ENCODE measurements around the gene ECE2. TPM values are rescaled to one million over a fixed set of nuclear protein-coding genes. Genes with fewer than 3 reads are reported as not detected.

Gene ECE2
- total and polyA plus RNA-seq, 10 of the 15 experiments (the other 5 are each of a cell fraction or from before 2014, with no cell fraction given), result not detected

DNA sequence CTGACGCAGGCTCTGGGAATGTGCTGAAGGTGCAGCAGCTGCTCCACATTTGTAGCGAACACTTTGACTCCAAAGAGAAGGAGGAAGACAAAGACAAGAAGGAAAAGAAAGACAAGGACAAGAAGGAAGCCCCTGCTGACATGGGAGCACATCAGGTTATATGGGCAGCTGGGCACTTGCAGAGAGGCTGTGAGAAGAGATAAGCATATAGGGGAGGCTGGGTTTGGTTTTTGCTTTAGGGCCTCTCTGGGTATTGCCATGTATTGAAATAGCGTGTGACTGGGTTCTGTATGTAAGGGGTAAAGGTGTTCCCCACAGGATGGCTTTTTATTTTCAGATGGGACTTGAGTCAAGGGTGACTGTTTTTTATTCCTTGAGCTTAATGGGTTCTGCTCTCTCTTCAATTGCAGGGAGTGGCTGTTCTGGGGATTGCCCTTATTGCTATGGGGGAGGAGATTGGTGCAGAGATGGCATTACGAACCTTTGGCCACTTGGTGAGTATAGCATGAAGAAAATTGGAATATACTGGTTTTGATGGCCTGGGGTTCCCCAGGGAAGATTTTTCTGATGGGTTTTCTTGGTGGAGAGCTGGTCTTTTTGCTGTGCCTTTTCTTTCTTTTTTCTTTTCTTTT lies 30.6 kb downstream of the ECE2 start (continued):
- TF ChIP-seq, protein P1, sequence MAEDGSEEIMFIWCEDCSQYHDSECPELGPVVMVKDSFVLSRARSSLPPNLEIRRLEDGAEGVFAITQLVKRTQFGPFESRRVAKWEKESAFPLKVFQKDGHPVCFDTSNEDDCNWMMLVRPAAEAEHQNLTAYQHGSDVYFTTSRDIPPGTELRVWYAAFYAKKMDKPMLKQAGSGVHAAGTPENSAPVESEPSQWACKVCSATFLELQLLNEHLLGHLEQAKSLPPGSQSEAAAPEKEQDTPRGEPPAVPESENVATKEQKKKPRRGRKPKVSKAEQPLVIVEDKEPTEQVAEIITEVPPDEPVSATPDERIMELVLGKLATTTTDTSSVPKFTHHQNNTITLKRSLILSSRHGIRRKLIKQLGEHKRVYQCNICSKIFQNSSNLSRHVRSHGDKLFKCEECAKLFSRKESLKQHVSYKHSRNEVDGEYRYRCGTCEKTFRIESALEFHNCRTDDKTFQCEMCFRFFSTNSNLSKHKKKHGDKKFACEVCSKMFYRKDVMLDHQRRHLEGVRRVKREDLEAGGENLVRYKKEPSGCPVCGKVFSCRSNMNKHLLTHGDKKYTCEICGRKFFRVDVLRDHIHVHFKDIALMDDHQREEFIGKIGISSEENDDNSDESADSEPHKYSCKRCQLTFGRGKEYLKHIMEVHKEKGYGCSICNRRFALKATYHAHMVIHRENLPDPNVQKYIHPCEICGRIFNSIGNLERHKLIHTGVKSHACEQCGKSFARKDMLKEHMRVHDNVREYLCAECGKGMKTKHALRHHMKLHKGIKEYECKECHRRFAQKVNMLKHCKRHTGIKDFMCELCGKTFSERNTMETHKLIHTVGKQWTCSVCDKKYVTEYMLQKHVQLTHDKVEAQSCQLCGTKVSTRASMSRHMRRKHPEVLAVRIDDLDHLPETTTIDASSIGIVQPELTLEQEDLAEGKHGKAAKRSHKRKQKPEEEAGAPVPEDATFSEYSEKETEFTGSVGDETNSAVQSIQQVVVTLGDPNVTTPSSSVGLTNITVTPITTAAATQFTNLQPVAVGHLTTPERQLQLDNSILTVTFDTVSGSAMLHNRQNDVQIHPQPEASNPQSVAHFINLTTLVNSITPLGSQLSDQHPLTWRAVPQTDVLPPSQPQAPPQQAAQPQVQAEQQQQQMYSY (CRISPR knock-in tag; IDR thresholded peaks at IDR 0.05), result no peak
- TF ChIP-seq EED (IDR thresholded peaks at IDR 0.05; ENCODE audit: low read depth) (no peak), YY1 (IDR thresholded peaks at IDR 0.05; ENCODE audit: low read depth, low read length) (no peak), RCOR1 (conservative IDR thresholded peaks at IDR 0.05; ENCODE audit: low read depth, low read length) (no peak), BACH1 (IDR thresholded peaks at IDR 0.05; ENCODE audit: borderline replicate concordance) (no peak), FOS (IDR thresholded peaks at IDR 0.05; ENCODE audit: borderline replicate concordance, extremely low read depth, insufficient read length) (no peak), EP300 (IDR thresholded peaks at IDR 0.05; ENCODE audit: borderline replicate concordance in 1 of 2, control insufficient read depth in 1 of 2, low read depth in 2 of 2, low read length in 2 of 2) (no peak)
- TF ChIP-seq, protein P2, sequence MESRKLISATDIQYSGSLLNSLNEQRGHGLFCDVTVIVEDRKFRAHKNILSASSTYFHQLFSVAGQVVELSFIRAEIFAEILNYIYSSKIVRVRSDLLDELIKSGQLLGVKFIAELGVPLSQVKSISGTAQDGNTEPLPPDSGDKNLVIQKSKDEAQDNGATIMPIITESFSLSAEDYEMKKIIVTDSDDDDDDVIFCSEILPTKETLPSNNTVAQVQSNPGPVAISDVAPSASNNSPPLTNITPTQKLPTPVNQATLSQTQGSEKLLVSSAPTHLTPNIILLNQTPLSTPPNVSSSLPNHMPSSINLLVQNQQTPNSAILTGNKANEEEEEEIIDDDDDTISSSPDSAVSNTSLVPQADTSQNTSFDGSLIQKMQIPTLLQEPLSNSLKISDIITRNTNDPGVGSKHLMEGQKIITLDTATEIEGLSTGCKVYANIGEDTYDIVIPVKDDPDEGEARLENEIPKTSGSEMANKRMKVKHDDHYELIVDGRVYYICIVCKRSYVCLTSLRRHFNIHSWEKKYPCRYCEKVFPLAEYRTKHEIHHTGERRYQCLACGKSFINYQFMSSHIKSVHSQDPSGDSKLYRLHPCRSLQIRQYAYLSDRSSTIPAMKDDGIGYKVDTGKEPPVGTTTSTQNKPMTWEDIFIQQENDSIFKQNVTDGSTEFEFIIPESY (IDR thresholded peaks at IDR 0.05), result no peak
